ENCODE results near the gene TMEM18.

TMEM18 gene

GRCh38 chr2:620004-620403, 57.2 kb downstream of the TMEM18 start:
- Histone ChIP-seq H3K4me1 (ENCODE audit: control insufficient read depth, insufficient read depth, low read length) (no peaks in the 10 kb centered on the region; the same call in 1 of the 2 replicates), H3K27me3 (ENCODE audit: control insufficient read depth, insufficient read depth, low read length) (no peaks in the 10 kb centered on the region), H3K27ac (ENCODE audit: low read length) (no peak overlapping the region), H3K4me3 (ENCODE audit: low read length) (no peak overlapping the region), H3K36me3 (ENCODE audit: control insufficient read depth, insufficient read depth, low read length) (no peaks in the 10 kb centered on the region), H3K9me3 (ENCODE audit: control insufficient read depth, insufficient read depth, low read length) (no peaks in the 10 kb centered on the region)
- no CpG with 5 or more reads among the region's 14 CpGs for WGBS (ENCODE audit: insufficient coverage, insufficient read length)
- DNase-seq (ENCODE audit: low read depth, low spot score) = no peak

GRCh38 chr2:618422-618990, 58.7 kb downstream of the TMEM18 start:
- no peak for DNase-seq (ENCODE audit: low read depth, low spot score)
- H3K36me3 ChIP-seq (ENCODE audit: control insufficient read depth, insufficient read depth, low read length) = no peaks in the 10 kb centered on the region
- H3K27me3 ChIP-seq (ENCODE audit: control insufficient read depth, insufficient read depth, low read length) = no peaks in the 10 kb centered on the region
- H3K4me1 ChIP-seq (ENCODE audit: control insufficient read depth, insufficient read depth, low read length) = no peaks in the 10 kb centered on the region; the same call in 1 of the 2 replicates
- H3K27ac ChIP-seq (ENCODE audit: low read length) = no peak overlapping the region
- no peaks in the 10 kb centered on the region for H3K9me3 ChIP-seq (ENCODE audit: control insufficient read depth, insufficient read depth, low read length)
- no CpG with 5 or more reads among the region's 6 CpGs for WGBS (ENCODE audit: insufficient coverage, insufficient read length)
- no peak overlapping the region for H3K4me3 ChIP-seq (ENCODE audit: low read length)

GRCh38 chr2:618005-618404, 59.2 kb downstream of the TMEM18 start:
- no CpG with 5 or more reads among the region's 3 CpGs for WGBS (ENCODE audit: insufficient coverage, insufficient read length)
- Histone ChIP-seq H3K27ac (ENCODE audit: low read length) (no peak overlapping the region), H3K27me3 (ENCODE audit: control insufficient read depth, insufficient read depth, low read length) (no peaks in the 10 kb centered on the region), H3K9me3 (ENCODE audit: control insufficient read depth, insufficient read depth, low read length) (no peaks in the 10 kb centered on the region), H3K36me3 (ENCODE audit: control insufficient read depth, insufficient read depth, low read length) (no peaks in the 10 kb centered on the region), H3K4me1 (ENCODE audit: control insufficient read depth, insufficient read depth, low read length) (no peaks in the 10 kb centered on the region; the same call in 1 of the 2 replicates), H3K4me3 (ENCODE audit: low read length) (no peak overlapping the region)
- no peak for DNase-seq (ENCODE audit: low read depth, low spot score)

Data from iPS DF 6.9 (cell line).